Glutamatergic neuron (in vitro differentiated cells): ENCODE measurements around the gene ANKMY1. TPM values are rescaled to one million over a fixed set of nuclear protein-coding genes. Genes with fewer than 3 reads are reported as not detected.

Experiments used
- DNase-seq: peaks from one replicate; pipeline ENCODE4 v3.0.0; 2022
- H3K27ac Mint-ChIP-seq: one replicate; pipeline ENCODE4 v1.8.0; 2020; ENCODE audit warnings: mild to moderate bottlenecking, mixed read lengths, inconsistent platforms; ENCODE audit not compliant: unreplicated experiment
- H3K27me3 Mint-ChIP-seq: one replicate; pipeline ENCODE4 v1.8.0; 2020; ENCODE audit warnings: mild to moderate bottlenecking, moderate library complexity, mixed read lengths, inconsistent platforms; ENCODE audit not compliant: unreplicated experiment
- H3K36me3 Mint-ChIP-seq: one replicate; pipeline ENCODE4 v1.8.0; 2020; ENCODE audit warnings: mild to moderate bottlenecking, mixed read lengths, inconsistent platforms; ENCODE audit not compliant: unreplicated experiment
- H3K4me1 Mint-ChIP-seq: one replicate; pipeline ENCODE4 v1.8.0; 2020; ENCODE audit warnings: mild to moderate bottlenecking, low read depth, mixed read lengths, inconsistent platforms; ENCODE audit not compliant: unreplicated experiment
- H3K4me3 Mint-ChIP-seq: one replicate; pipeline ENCODE4 v1.8.0; 2020; ENCODE audit warnings: mild to moderate bottlenecking, mixed read lengths, inconsistent platforms; ENCODE audit not compliant: unreplicated experiment
- H3K9me3 Mint-ChIP-seq: one replicate; pipeline ENCODE4 v1.8.0; 2020; ENCODE audit warnings: mild to moderate bottlenecking, moderate library complexity, mixed read lengths, inconsistent platforms; ENCODE audit not compliant: unreplicated experiment
- CTCF ChIP-seq: fragments of 200-600 bp; sonication (generic); IDR thresholded peaks from one replicate; pipeline ENCODE4 v1.5.0; 2021; ENCODE audit not compliant: partially characterized antibody, unreplicated experiment
- total RNA-seq: library from RNA; stranded (reverse); fragmentation: NEBNext Ultra II Directional; extraction: Animal tissue kit (Norgen Biotek cat#: 25700); gene quantifications from one replicate; pipeline ENCODE4 v1.2.1, GENCODE V29; 2021; ENCODE audit not compliant: unreplicated experiment

ANKMY1 gene
- total RNA-seq, 1 donor from 2014 or later, result 9.0 TPM

DNA sequence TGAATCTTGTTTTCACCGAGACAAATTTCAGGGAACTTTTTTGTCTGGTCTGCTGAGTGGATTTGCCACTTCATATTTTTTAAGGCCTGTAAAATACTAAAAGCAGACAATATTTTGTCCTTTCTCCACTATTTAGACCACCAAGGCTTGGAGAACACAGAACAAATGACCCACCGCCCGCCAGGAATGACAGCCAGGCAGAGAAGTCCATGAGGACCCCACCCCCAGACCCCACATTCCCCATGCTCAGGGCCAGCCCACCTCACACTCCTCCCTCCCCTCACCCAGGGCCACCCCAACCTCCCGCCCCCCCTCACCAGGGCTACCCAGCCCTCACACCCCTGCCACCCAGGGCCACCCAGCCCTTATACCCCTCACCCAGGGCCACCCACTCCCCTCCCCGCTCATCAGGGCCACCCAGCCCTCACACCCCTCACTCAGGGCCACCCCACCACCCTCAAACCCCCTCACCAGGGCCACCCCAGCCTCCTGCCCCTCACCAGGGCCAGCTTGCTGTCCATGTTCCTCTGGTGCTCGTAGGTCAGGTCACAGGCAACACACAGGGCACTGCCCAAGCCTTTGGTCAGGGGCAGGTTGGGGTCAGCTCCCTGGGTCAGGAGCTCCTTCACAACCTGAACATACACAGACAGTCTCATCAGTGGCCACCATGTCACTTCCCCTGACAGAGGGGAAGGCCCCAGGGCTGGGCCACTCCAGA lies 50.6 kb downstream of the ANKMY1 start:
- Mint-ChIP-seq H3K27ac (no peak overlapping the region), H3K4me1 (no peaks in the 10 kb centered on the region), H3K9me3 (peaks cover 1% of the 10 kb centered on the region), H3K4me3 (no peak overlapping the region), H3K27me3 (peaks cover 8% of the 10 kb centered on the region), H3K36me3 (no peaks in the 10 kb centered on the region)
- DNase-seq, result no peak
- no peak for TF ChIP-seq CTCF

GRCh38 chr2:240506406-240507059 lies 51.3 kb downstream of the ANKMY1 start:
- H3K4me3 Mint-ChIP-seq, result no peak overlapping the region
- peaks cover 1% of the 10 kb centered on the region for H3K9me3 Mint-ChIP-seq
- H3K27ac Mint-ChIP-seq, result no peak overlapping the region
- peaks cover 8% of the 10 kb centered on the region for H3K27me3 Mint-ChIP-seq
- DNase-seq, result no peak
- H3K4me1 Mint-ChIP-seq, result no peaks in the 10 kb centered on the region
- no peak for TF ChIP-seq CTCF
- H3K36me3 Mint-ChIP-seq, result no peaks in the 10 kb centered on the region

DNA sequence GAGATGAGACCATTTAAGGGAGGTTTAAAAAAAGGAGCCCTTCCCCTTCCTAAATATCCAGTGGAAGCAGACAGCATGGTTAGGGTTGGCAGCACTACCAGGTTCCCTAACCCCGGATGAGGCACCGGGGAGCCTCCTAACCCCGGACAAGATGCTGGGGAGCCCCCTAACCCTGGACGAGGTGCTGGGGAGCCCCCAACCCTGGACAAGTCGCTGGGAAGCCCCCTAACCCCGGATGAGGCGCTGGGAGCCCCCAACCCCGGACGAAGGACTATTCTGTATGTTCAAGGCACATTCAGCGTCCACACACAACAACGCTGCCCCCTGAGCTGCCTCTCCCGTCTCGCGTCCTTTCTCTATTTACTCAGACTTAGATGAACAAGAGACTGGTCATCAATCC lies 51.9 kb downstream of the ANKMY1 start:
- TF ChIP-seq CTCF, result no peak
- DNase-seq, result no peak
- Mint-ChIP-seq H3K4me1 (no peaks in the 10 kb centered on the region), H3K4me3 (no peak overlapping the region), H3K27me3 (peaks cover 8% of the 10 kb centered on the region), H3K27ac (no peak overlapping the region), H3K36me3 (no peaks in the 10 kb centered on the region), H3K9me3 (peaks cover 3% of the 10 kb centered on the region)

GRCh38 chr2:240503848-240504247 lies 53.9 kb downstream of the ANKMY1 start:
- no peak for DNase-seq
- Mint-ChIP-seq H3K27ac (no peak overlapping the region), H3K9me3 (peaks cover 3% of the 10 kb centered on the region), H3K36me3 (no peaks in the 10 kb centered on the region), H3K4me1 (no peaks in the 10 kb centered on the region), H3K4me3 (no peak overlapping the region), H3K27me3 (peaks cover 3% of the 10 kb centered on the region)
- TF ChIP-seq CTCF, result no peak

- TF ChIP-seq CTCF, result no peak
- H3K27ac Mint-ChIP-seq, result no peak overlapping the region
- peaks cover 3% of the 10 kb centered on the region for H3K9me3 Mint-ChIP-seq
- DNase-seq, result no peak
- no peak overlapping the region for H3K4me3 Mint-ChIP-seq
- no peaks in the 10 kb centered on the region for H3K4me1 Mint-ChIP-seq
- no peaks in the 10 kb centered on the region for H3K36me3 Mint-ChIP-seq
- H3K27me3 Mint-ChIP-seq, result peaks cover 3% of the 10 kb centered on the region
These were observed 54.4 kb downstream of the ANKMY1 start for GRCh38 chr2:240503375-240503774.
